Activated naive CD4-positive, alpha-beta T cell treated with anti-CD3 and anti-CD28 coated beads for 36 hours (primary cell): ENCODE data around the gene SECTM1. TPM values are rescaled to one million over a fixed set of nuclear protein-coding genes. Genes with fewer than 3 reads are reported as not detected.
"Not testable (repeated sequence)": the region's sequence is repeated elsewhere in the genome, so short reads cannot be mapped to it uniquely, and the experiment has no call there.

Experiments used
- CTCF ChIA-PET: fragments of 350-600 bp; sonication (Branson Sonifier 250); formaldehyde crosslinking; loops from one replicate; lab custom pipeline; 2021; ENCODE audit warnings: antibody characterized with exemption; lab: Charles Lee
- DNase-seq: peaks from one replicate; pipeline ENCODE4 v3.0.0-alpha.2; 2020
- H3K27ac Mint-ChIP-seq: one replicate; pipeline ENCODE4 v1.8.0; 2021; ENCODE audit warnings: mild to moderate bottlenecking, mixed read lengths
- H3K27me3 Mint-ChIP-seq: one replicate; pipeline ENCODE4 v1.8.0; 2021; ENCODE audit warnings: low read depth, mixed read lengths
- H3K36me3 Mint-ChIP-seq: one replicate; pipeline ENCODE4 v1.8.0; 2021; ENCODE audit warnings: low read depth, mixed read lengths
- H3K4me1 Mint-ChIP-seq: one replicate; pipeline ENCODE4 v1.8.0; 2021; ENCODE audit warnings: low read depth, mixed read lengths
- H3K4me3 Mint-ChIP-seq: one replicate; pipeline ENCODE4 v1.8.0; 2021; ENCODE audit warnings: mild to moderate bottlenecking, moderate library complexity, mixed read lengths
- H3K9me3 Mint-ChIP-seq: one replicate; pipeline ENCODE4 v1.8.0; 2021; ENCODE audit warnings: mixed read lengths
- intact Hi-C: fragments of 100-400 bp; cut with micrococcal nuclease; formaldehyde crosslinking; loops from one replicate; pipeline ENCODE4 v1.15.1; 2023
- total RNA-seq, 2 experiments: library from RNA; stranded (reverse); gene quantifications; one replicate each; pipeline ENCODE4 v1.2.3, GENCODE V29; 2021

Gene SECTM1
- total RNA-seq, 2 experiments from 2014 or later: 2.8 to 3.8 TPM

GRCh38 chr17:82365606-82366295, 32.2 kb upstream of the SECTM1 start:
- Mint-ChIP-seq H3K27ac (no peak overlapping the region), H3K27me3 (peaks cover 15% of the 10 kb centered on the region), H3K4me3 (no peak overlapping the region), H3K36me3 (no peaks in the 10 kb centered on the region), H3K9me3 (no peaks in the 10 kb centered on the region), H3K4me1 (peaks cover 6% of the 10 kb centered on the region)
- no peak for DNase-seq
- CTCF ChIA-PET: interaction anchor here (0.5 to 1.5 kb wide), 4 partner anchors 19 to 513 kb away, joined by 3 to 4 read pairs (median 3); no protein-coding TSS in a partner anchor
- intact Hi-C loops: no loop called here

- peaks cover 6% of the 10 kb centered on the region for H3K27me3 Mint-ChIP-seq
- no peaks in the 10 kb centered on the region for H3K36me3 Mint-ChIP-seq
- CTCF ChIA-PET: interaction anchor here (0.6 to 0.7 kb wide), 2 partner anchors 11 to 18 kb away, joined by 3 to 4 read pairs; no protein-coding TSS in a partner anchor
- no peak for DNase-seq
- intact Hi-C loops: no loop called here
- no peaks in the 10 kb centered on the region for H3K9me3 Mint-ChIP-seq
- H3K4me3 Mint-ChIP-seq: no peak overlapping the region
- no peak overlapping the region for H3K27ac Mint-ChIP-seq
- peaks cover 9% of the 10 kb centered on the region for H3K4me1 Mint-ChIP-seq
Observed at GRCh38 chr17:82361885-82362633, 28.5 kb upstream of the SECTM1 start.

- not testable (repeated sequence) for DNase-seq, H3K9me3 Mint-ChIP-seq, H3K27ac Mint-ChIP-seq, H3K4me3 Mint-ChIP-seq, H3K4me1 Mint-ChIP-seq, H3K36me3 Mint-ChIP-seq, H3K27me3 Mint-ChIP-seq
- CTCF ChIA-PET: interaction anchor here (0.7 to 1.1 kb wide), 2 partner anchors 9 to 96 kb away, joined by 3 to 4 read pairs; no protein-coding TSS in a partner anchor
- intact Hi-C loops: loop anchor here (10.0 kb wide), 1 partner anchor 325 kb away; the partner anchor contains the start of genes DCXR and RAC3
Observed at GRCh38 chr17:82359451-82360074, 26.0 kb upstream of the SECTM1 start.

GRCh38 chr17:82358465-82359350, 25.1 kb upstream of the SECTM1 start, which contains the start of gene TEX19:
TSS of gene TEX19 (plus strand) at chr17:82359247. CDS start at chr17:82362151, 2,904 bp downstream.
- Mint-ChIP-seq H3K9me3 (no peaks in the 10 kb centered on the region), H3K4me3 (no peak within 1 kb of the TSS), H3K27ac (no peak within 1 kb of the TSS), H3K27me3 (peaks cover 6% of the 10 kb centered on the region), H3K4me1 (peaks cover 9% of the 10 kb centered on the region), H3K36me3 (no peaks in the 10 kb centered on the region)
- DNase-seq: peak; percentile 42
- intact Hi-C loops: loop anchor here (10.0 kb wide), 1 partner anchor 324 kb away; the partner anchor contains the start of genes DCXR and RAC3
- CTCF ChIA-PET: interaction anchor here (0.7 to 1.2 kb wide), 3 partner anchors 8 to 95 kb away, joined by 3 to 4 read pairs (median 4); no protein-coding TSS in a partner anchor

GRCh38 chr17:82357394-82357793, 23.8 kb upstream of the SECTM1 start:
- DNase-seq: no peak
- Mint-ChIP-seq H3K36me3 (no peaks in the 10 kb centered on the region), H3K4me1 (peaks cover 9% of the 10 kb centered on the region), H3K27ac (no peak overlapping the region), H3K4me3 (no peak overlapping the region), H3K27me3 (peaks cover 6% of the 10 kb centered on the region), H3K9me3 (no peaks in the 10 kb centered on the region)
- CTCF ChIA-PET: interaction anchor here (1.2 kb wide), 1 partner anchor 92 kb away, joined by 4 read pairs; no protein-coding TSS in a partner anchor
- intact Hi-C loops: loop anchor here (10.0 kb wide), 1 partner anchor 323 kb away; the partner anchor contains the start of genes DCXR and RAC3

- Mint-ChIP-seq H3K27ac (no peak overlapping the region), H3K4me3 (no peak overlapping the region), H3K36me3 (no peaks in the 10 kb centered on the region), H3K27me3 (peaks cover 6% of the 10 kb centered on the region), H3K4me1 (peaks cover 9% of the 10 kb centered on the region), H3K9me3 (no peaks in the 10 kb centered on the region)
- DNase-seq: no peak
- CTCF ChIA-PET: interaction anchor here (1.2 kb wide), 1 partner anchor 93 kb away, joined by 4 read pairs; no protein-coding TSS in a partner anchor
- intact Hi-C loops: loop anchor here (10.0 kb wide), 1 partner anchor 322 kb away; the partner anchor contains the start of genes DCXR and RAC3
Observed at GRCh38 chr17:82356845-82357355, 23.3 kb upstream of the SECTM1 start.

- H3K36me3 Mint-ChIP-seq: no peaks in the 10 kb centered on the region
- H3K4me1 Mint-ChIP-seq: peaks cover 9% of the 10 kb centered on the region
- peaks cover 6% of the 10 kb centered on the region for H3K27me3 Mint-ChIP-seq
- H3K4me3 Mint-ChIP-seq: no peak overlapping the region
- CTCF ChIA-PET: no interaction called here
- intact Hi-C loops: loop anchor here (10.0 kb wide), 1 partner anchor 321 kb away; the partner anchor contains the start of genes DCXR and RAC3
- no peak for DNase-seq
- no peaks in the 10 kb centered on the region for H3K9me3 Mint-ChIP-seq
- no peak overlapping the region for H3K27ac Mint-ChIP-seq
Observed at GRCh38 chr17:82355770-82356427, 22.3 kb upstream of the SECTM1 start.

GRCh38 chr17:82354804-82355308, 21.3 kb upstream of the SECTM1 start:
- no peak for DNase-seq
- peaks cover 9% of the 10 kb centered on the region for H3K4me1 Mint-ChIP-seq
- H3K27me3 Mint-ChIP-seq: peaks cover 6% of the 10 kb centered on the region
- H3K9me3 Mint-ChIP-seq: no peaks in the 10 kb centered on the region
- H3K4me3 Mint-ChIP-seq: no peak overlapping the region
- intact Hi-C loops: loop anchor here (5.0 to 10.0 kb wide), 2 partner anchors 320 to 412 kb away; partner anchors contain the start of genes DCXR and RAC3
- no peak overlapping the region for H3K27ac Mint-ChIP-seq
- CTCF ChIA-PET: no interaction called here
- H3K36me3 Mint-ChIP-seq: no peaks in the 10 kb centered on the region

- Mint-ChIP-seq H3K9me3 (no peaks in the 10 kb centered on the region), H3K4me1 (peaks cover 5% of the 10 kb centered on the region), H3K4me3 (no peak overlapping the region), H3K36me3 (no peaks in the 10 kb centered on the region), H3K27me3 (peaks cover 3% of the 10 kb centered on the region), H3K27ac (no peak overlapping the region)
- no peak for DNase-seq
- CTCF ChIA-PET: interaction anchor here (1.0 to 5.3 kb wide), 4 partner anchors 47 to 117 kb away, joined by 3 to 34 read pairs (median 4); no protein-coding TSS in a partner anchor
- intact Hi-C loops: loop anchor here (5.0 to 10.0 kb wide), 2 partner anchors 319 to 414 kb away; partner anchors contain the start of genes DCXR and RAC3
Observed at GRCh38 chr17:82353484-82353883, 19.9 kb upstream of the SECTM1 start.
